D721Med (cell line): ENCODE measurements around the gene ETV3.
"Not testable (repeated sequence)": the region's sequence is repeated elsewhere in the genome, so short reads cannot be mapped to it uniquely, and the experiment has no call there.

Source experiments
- DNase-seq: peaks from one replicate; pipeline ENCODE4 v3.0.0; 2011; ENCODE audit warnings: low spot score; ENCODE audit not compliant: insufficient read length
- FAIRE-seq: peaks from 2 replicates; lab custom pipeline; 2011; peaks lifted over from hg19 to GRCh38; lab: Jason Lieb, UNC
- CTCF ChIP-seq: IDR thresholded peaks from 2 replicates; pipeline ENCODE4 v1.5.1; 2012; ENCODE audit warnings: mild to moderate bottlenecking, control low read depth; ENCODE audit not compliant: insufficient read depth; ENCODE audit errors: missing control alignments

Gene ETV3

GRCh38 chr1:157177733-157178394, 39.7 kb upstream of the ETV3 start:
- FAIRE-seq (no peak), DNase-seq (no peak)
- TF ChIP-seq CTCF = no peak

GRCh38 chr1:157176591-157177121, 38.5 kb upstream of the ETV3 start:
- no peak for DNase-seq
- TF ChIP-seq CTCF = no peak
- FAIRE-seq = no peak

DNA sequence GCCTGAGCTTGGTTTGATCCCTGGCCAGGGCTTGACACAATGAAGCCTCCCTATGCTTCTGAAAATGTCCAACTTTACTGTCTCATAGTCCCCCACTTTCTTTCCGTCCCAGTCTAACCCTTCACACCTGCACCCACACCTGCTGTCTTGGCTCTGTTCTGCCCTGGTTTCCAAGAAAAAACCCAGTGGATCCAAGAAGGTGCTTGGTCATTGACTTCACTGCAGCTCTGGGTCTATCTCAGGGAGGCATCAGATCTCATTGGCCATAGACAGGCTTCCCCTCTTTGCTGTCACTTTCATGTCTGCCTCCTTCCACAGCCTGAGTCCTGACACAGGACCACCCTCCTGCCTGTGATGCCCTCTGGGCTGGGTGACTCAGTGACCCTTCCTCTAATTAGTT, 37.8 kb upstream of the ETV3 start:
- FAIRE-seq = no peak
- DNase-seq = no peak
- TF ChIP-seq CTCF = no peak

DNA sequence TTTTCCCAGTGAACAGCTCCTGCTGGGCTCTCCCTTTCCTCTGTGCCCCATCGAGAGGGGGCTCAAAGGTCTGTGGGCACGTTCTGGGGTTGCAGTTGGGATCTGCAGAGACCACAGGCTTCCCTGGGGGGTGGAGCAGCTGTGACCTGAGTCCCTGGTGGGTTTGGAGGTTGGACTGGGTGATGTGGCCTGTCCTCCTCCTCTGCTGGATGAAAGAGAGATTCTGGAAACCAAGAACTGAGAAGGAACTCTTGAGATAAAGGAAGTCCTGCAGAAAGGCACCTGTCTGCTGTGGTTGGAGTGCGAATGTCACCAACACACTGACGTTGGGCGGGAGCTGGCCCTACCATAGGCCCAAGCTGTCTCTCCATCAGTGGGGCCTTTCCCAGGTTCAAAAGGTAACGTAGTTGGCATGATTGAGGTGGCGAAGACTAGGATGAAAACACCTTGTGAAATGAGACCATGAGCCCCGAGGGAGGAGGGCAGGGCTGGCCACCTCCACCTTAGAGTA, 35.8 kb upstream of the ETV3 start:
- TF ChIP-seq CTCF = no peak
- FAIRE-seq = no peak
- DNase-seq = no peak

DNA sequence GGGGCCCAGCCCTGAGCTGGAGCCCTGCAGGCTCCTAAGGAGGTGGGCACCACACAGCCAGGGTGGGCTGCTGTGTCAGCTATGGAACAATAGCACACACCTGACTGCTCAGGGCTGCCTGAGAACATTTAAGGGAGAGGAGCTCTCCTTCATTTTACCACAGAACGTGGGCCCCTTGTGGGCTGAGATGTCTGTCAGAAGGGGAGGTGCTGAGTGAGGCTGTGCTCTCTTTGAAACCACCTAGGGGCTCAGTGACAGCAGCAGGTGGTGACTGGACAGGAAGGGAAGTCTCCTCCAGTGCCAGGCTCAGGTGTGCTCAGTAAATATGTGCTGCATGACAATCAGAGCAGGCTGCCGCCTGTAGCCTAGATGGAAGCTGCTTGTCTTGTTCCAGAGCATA, 35.0 kb upstream of the ETV3 start:
- not testable (repeated sequence) for FAIRE-seq
- peak; percentile 8 for DNase-seq

- not testable (repeated sequence) for FAIRE-seq, DNase-seq
These were observed 34.4 kb upstream of the ETV3 start for GRCh38 chr1:157172591-157172990.

GRCh38 chr1:157171903-157172503, 33.8 kb upstream of the ETV3 start:
- not testable (repeated sequence) for FAIRE-seq, DNase-seq
- TF ChIP-seq CTCF = peak; percentile 35
